HepG2 (cell line): ENCODE measurements around the gene SURF1. TPM values are rescaled to one million over a fixed set of nuclear protein-coding genes. Genes with fewer than 3 reads are reported as not detected.
A peak's percentile ranks its signal among the peaks of the same experiment; 100 is the strongest.

Experiments used
- ADNP ChIP-seq: sonication (generic); formaldehyde crosslinking; IDR thresholded peaks from 2 replicates; pipeline ENCODE4 v1.4.0; 2020; ENCODE audit warnings: missing genetic modification reagents
- CCDC6 ChIP-seq: sonication (generic); formaldehyde crosslinking; IDR thresholded peaks from 2 replicates; pipeline ENCODE4 v1.8.1; 2022; ENCODE audit warnings: mild to moderate bottlenecking, missing genetic modification reagents, moderate library complexity
- EZH2 ChIP-seq: conservative IDR thresholded peaks from 2 replicates; pipeline ENCODE4 v1.6.1; 2012; ENCODE audit warnings: mild to moderate bottlenecking, low read depth, low read length, moderate library complexity
- GTF3A ChIP-seq: sonication (generic); formaldehyde crosslinking; conservative IDR thresholded peaks from 2 replicates; pipeline ENCODE4 v1.4.0; 2020; ENCODE audit warnings: mild to moderate bottlenecking, missing genetic modification reagents
- HOXD1 ChIP-seq: sonication (generic); formaldehyde crosslinking; IDR thresholded peaks from 2 replicates; pipeline ENCODE4 v1.5.0; 2020; ENCODE audit warnings: missing genetic modification reagents
- KDM1A ChIP-seq: IDR thresholded peaks from 2 replicates; pipeline ENCODE4 v1.6.1; 2016; ENCODE audit warnings: missing compliant biosample characterization
- RARA ChIP-seq: IDR thresholded peaks from 2 replicates; pipeline ENCODE4 v1.6.1; 2016; ENCODE audit warnings: missing genetic modification reagents, missing compliant biosample characterization
- RARG ChIP-seq: sonication (generic); formaldehyde crosslinking; IDR thresholded peaks from 2 replicates; pipeline ENCODE4 v1.4.0; 2020; ENCODE audit warnings: low read depth, mild to moderate bottlenecking, missing genetic modification reagents
- REXO4 ChIP-seq: sonication (generic); formaldehyde crosslinking; IDR thresholded peaks from 2 replicates; pipeline ENCODE4 v1.8.0; 2022; ENCODE audit warnings: missing genetic modification reagents, mild to moderate bottlenecking, borderline replicate concordance
- SCMH1 ChIP-seq: sonication (generic); formaldehyde crosslinking; IDR thresholded peaks from 2 replicates; pipeline ENCODE4 v1.9.0; 2021; ENCODE audit warnings: missing genetic modification reagents, mild to moderate bottlenecking, borderline replicate concordance
- SETDB1 ChIP-seq: sonication (generic); formaldehyde crosslinking; IDR thresholded peaks from 2 replicates; pipeline ENCODE4 v1.5.1; 2020; ENCODE audit warnings: missing genetic modification reagents, mild to moderate bottlenecking, borderline replicate concordance
- SSRP1 ChIP-seq: IDR thresholded peaks from 2 replicates; pipeline ENCODE4 v1.6.1; 2016; ENCODE audit warnings: control low read depth
- TOPORS ChIP-seq: sonication (generic); formaldehyde crosslinking; IDR thresholded peaks from 2 replicates; pipeline ENCODE4 v1.8.0; 2023; ENCODE audit warnings: mild to moderate bottlenecking, missing genetic modification reagents
- TSC22D2 ChIP-seq: sonication (generic); formaldehyde crosslinking; IDR thresholded peaks from 2 replicates; pipeline ENCODE4 v1.5.1; 2020; ENCODE audit warnings: missing genetic modification reagents, mild to moderate bottlenecking, borderline replicate concordance
- ZBTB49 ChIP-seq: sonication (generic); formaldehyde crosslinking; IDR thresholded peaks from 2 replicates; pipeline ENCODE4 v1.4.0; 2020; ENCODE audit warnings: missing genetic modification reagents, borderline replicate concordance
- ZNF816 ChIP-seq: sonication (generic); formaldehyde crosslinking; IDR thresholded peaks from 2 replicates; pipeline ENCODE4 v1.8.0; 2022; ENCODE audit warnings: missing genetic modification reagents, mild to moderate bottlenecking, borderline replicate concordance
- polyA plus RNA-seq, 8 experiments: library from polyadenylated mRNA; depleted of rRNA in 3 of 8; stranded (reverse) in 7 of 8; unstranded in 1 of 8; fragments of >200 nt; fragmentation: Illumina TruSeq in 4 of 8; extraction: Trizol in 4 of 8; gene quantifications; 2 replicates each; pipeline versions ENCODE4 v1.2.1 to v1.2.3, GENCODE V29; 2011 to 2016; ENCODE audit warnings: low read depth in 4 of 8, missing spikeins in 1 of 8, mixed read lengths in 1 of 8; ENCODE audit not compliant: insufficient read depth in 1 of 8
- total RNA-seq, 5 experiments: library from RNA; depleted of rRNA; stranded (reverse); fragments of >200 nt; fragmentation: Illumina TruSeq; extraction: Trizol; gene quantifications; 2 replicates each; pipeline ENCODE4 v1.2.3, GENCODE V29; 2016; ENCODE audit warnings: low read depth in 1 of 5
- TF ChIP-seq, protein P1 (sequence below): sonication (generic); formaldehyde crosslinking; IDR thresholded peaks from 2 replicates; pipeline ENCODE4 v1.9.0; 2021; ENCODE audit warnings: missing genetic modification reagents, mild to moderate bottlenecking, borderline replicate concordance
- TF ChIP-seq, protein P2 (sequence below): IDR thresholded peaks from 2 replicates; pipeline ENCODE4 v1.6.1; 2016; ENCODE audit warnings: missing genetic modification reagents, missing compliant biosample characterization
- TF ChIP-seq, protein P3 (sequence below), 2 experiments: IDR thresholded peaks; 2 replicates each; pipeline ENCODE4 v1.6.1; 2011 to 2012; ENCODE audit warnings: low read length in 2 of 2, borderline replicate concordance in 1 of 2, low read depth in 1 of 2, mild to moderate bottlenecking in 1 of 2, moderate library complexity in 1 of 2
- TF ChIP-seq, protein P4 (sequence below): sonication (generic); formaldehyde crosslinking; IDR thresholded peaks from 2 replicates; pipeline ENCODE4 v1.5.0; 2020; ENCODE audit warnings: missing genetic modification reagents

The SURF1 gene
- total and polyA plus RNA-seq, 2 of the 13 experiments (the other 11 are each of a cell fraction or from before 2014, with no cell fraction given): 17.8 to 40.7 TPM

- TF ChIP-seq TOPORS (CRISPR knock-in tag): peak; percentile 95
- no peak for TF ChIP-seq ADNP
- TF ChIP-seq, protein P1, sequence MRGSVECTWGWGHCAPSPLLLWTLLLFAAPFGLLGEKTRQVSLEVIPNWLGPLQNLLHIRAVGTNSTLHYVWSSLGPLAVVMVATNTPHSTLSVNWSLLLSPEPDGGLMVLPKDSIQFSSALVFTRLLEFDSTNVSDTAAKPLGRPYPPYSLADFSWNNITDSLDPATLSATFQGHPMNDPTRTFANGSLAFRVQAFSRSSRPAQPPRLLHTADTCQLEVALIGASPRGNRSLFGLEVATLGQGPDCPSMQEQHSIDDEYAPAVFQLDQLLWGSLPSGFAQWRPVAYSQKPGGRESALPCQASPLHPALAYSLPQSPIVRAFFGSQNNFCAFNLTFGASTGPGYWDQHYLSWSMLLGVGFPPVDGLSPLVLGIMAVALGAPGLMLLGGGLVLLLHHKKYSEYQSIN (CRISPR knock-in tag): 0 out of 2 replicates have a peak, but pooled peaks have one; percentile 15
- TF ChIP-seq REXO4 (CRISPR knock-in tag): no peak
- TF ChIP-seq, protein P2, sequence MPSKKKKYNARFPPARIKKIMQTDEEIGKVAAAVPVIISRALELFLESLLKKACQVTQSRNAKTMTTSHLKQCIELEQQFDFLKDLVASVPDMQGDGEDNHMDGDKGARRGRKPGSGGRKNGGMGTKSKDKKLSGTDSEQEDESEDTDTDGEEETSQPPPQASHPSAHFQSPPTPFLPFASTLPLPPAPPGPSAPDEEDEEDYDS: peak; percentile 73
- TF ChIP-seq EZH2: no peak
- TF ChIP-seq RARG (CRISPR knock-in tag): no peak
- TF ChIP-seq KDM1A: 0 out of 2 replicates have a peak, but pooled peaks have one; percentile 13
- peak; percentile 70; the same call in 1 of the 2 replicates for TF ChIP-seq HOXD1
- TF ChIP-seq RARA (CRISPR knock-in tag): peak; percentile 50
- peak; percentile 78; the same call in 1 of the 2 replicates for TF ChIP-seq ZNF816 (CRISPR knock-in tag)
- peak; percentile 86; the same call in 1 of the 2 replicates for TF ChIP-seq TSC22D2
- TF ChIP-seq GTF3A (CRISPR knock-in tag): peak; percentile 88; the same call in 1 of the 2 replicates
- TF ChIP-seq, protein P3, sequence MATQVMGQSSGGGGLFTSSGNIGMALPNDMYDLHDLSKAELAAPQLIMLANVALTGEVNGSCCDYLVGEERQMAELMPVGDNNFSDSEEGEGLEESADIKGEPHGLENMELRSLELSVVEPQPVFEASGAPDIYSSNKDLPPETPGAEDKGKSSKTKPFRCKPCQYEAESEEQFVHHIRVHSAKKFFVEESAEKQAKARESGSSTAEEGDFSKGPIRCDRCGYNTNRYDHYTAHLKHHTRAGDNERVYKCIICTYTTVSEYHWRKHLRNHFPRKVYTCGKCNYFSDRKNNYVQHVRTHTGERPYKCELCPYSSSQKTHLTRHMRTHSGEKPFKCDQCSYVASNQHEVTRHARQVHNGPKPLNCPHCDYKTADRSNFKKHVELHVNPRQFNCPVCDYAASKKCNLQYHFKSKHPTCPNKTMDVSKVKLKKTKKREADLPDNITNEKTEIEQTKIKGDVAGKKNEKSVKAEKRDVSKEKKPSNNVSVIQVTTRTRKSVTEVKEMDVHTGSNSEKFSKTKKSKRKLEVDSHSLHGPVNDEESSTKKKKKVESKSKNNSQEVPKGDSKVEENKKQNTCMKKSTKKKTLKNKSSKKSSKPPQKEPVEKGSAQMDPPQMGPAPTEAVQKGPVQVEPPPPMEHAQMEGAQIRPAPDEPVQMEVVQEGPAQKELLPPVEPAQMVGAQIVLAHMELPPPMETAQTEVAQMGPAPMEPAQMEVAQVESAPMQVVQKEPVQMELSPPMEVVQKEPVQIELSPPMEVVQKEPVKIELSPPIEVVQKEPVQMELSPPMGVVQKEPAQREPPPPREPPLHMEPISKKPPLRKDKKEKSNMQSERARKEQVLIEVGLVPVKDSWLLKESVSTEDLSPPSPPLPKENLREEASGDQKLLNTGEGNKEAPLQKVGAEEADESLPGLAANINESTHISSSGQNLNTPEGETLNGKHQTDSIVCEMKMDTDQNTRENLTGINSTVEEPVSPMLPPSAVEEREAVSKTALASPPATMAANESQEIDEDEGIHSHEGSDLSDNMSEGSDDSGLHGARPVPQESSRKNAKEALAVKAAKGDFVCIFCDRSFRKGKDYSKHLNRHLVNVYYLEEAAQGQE (IDR thresholded peaks at IDR 0.05; ENCODE audit: borderline replicate concordance in 1 of 2, low read depth in 1 of 2, low read length in 2 of 2): no peak
- peak; percentile 88; the same call in 1 of the 2 replicates for TF ChIP-seq CCDC6 (CRISPR knock-in tag)
- peak; percentile 57; the same call in 1 of the 2 replicates for TF ChIP-seq SETDB1 (CRISPR knock-in tag)
- TF ChIP-seq SSRP1 (CRISPR knock-in tag): no peak; the same call in 1 of the 2 replicates
- TF ChIP-seq ZBTB49 (CRISPR knock-in tag): no peak
- TF ChIP-seq SCMH1 (CRISPR knock-in tag): no peak
- TF ChIP-seq, protein P4, sequence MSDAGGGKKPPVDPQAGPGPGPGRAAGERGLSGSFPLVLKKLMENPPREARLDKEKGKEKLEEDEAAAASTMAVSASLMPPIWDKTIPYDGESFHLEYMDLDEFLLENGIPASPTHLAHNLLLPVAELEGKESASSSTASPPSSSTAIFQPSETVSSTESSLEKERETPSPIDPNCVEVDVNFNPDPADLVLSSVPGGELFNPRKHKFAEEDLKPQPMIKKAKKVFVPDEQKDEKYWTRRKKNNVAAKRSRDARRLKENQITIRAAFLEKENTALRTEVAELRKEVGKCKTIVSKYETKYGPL (CRISPR knock-in tag): peak; percentile 31; the same call in 1 of the 2 replicates
Observed at GRCh38 chr9:133335924-133336811, 20.1 kb downstream of the SURF1 start, which contains the start of gene SURF6 (continued).
